B cell (primary cell): ENCODE data around the gene SRGAP1. TPM values are rescaled to one million over a fixed set of nuclear protein-coding genes. Genes with fewer than 3 reads are reported as not detected.
"Not testable (repeated sequence)": the region's sequence is repeated elsewhere in the genome, so short reads cannot be mapped to it uniquely, and the experiment has no call there.

ENCODE experiments used
- ATAC-seq: fragments of 200-7000 bp; cut with Tn5 transposase; one replicate; pipeline ENCODE4 v1.10.0; 2021; ENCODE audit warnings: low read depth, mild to moderate bottlenecking, moderate number of reproducible peaks, moderate library complexity
- CTCF ChIA-PET: fragments of 350-600 bp; sonication (Branson Sonifier 250); formaldehyde crosslinking; loops from one replicate; lab custom pipeline; 2021; ENCODE audit warnings: antibody characterized with exemption, inconsistent platforms; lab: Charles Lee
- POLR2A ChIA-PET: fragments of 350-600 bp; sonication (Branson Sonifier 250); formaldehyde crosslinking; loops from one replicate; lab custom pipeline; 2021; ENCODE audit warnings: antibody characterized with exemption; lab: Charles Lee
- DNase-seq: peaks from one replicate; pipeline ENCODE4 v3.0.0; 2013
- H2AFZ ChIP-seq: 2 replicates; pipeline ENCODE4 v1.6.1; 2012; ENCODE audit warnings: mild to moderate bottlenecking, low read depth, low read length; ENCODE audit not compliant: insufficient read depth, poor library complexity, severe bottlenecking
- H3K27ac ChIP-seq, 2 donors: 1 replicate in 1 of 2; 2 replicates in 1 of 2; pipeline ENCODE4 v1.5.1; 2012 to 2013; ENCODE audit warnings: low read length in 2 of 2, mild to moderate bottlenecking in 2 of 2, moderate library complexity in 1 of 2
- H3K27me3 ChIP-seq, 4 experiments: fragments of 200-600 bp in 1 of 4; sonication (generic) in 1 of 4; replicated peaks in 1 of 4; 1 replicate in 2 of 4; 2 replicates in 2 of 4; pipeline versions ENCODE4 v1.6.1 to v1.7.0; 2013 to 2016; ENCODE audit warnings: low read length in 3 of 4, mild to moderate bottlenecking in 2 of 4, mixed read lengths in 1 of 4, moderate library complexity in 1 of 4; ENCODE audit not compliant: insufficient read depth in 4 of 4, control insufficient read depth in 3 of 4; ENCODE audit errors: control extremely low read depth in 1 of 4
- H3K36me3 ChIP-seq, 2 experiments: replicated peaks in 1 of 2; 1 replicate in 1 of 2; 2 replicates in 1 of 2; pipeline versions ENCODE4 v1.6.1 to v1.7.1; 2013; ENCODE audit warnings: low read length in 1 of 2; ENCODE audit not compliant: insufficient read depth in 2 of 2, control insufficient read depth in 1 of 2; ENCODE audit errors: control extremely low read depth in 1 of 2, extremely low read depth in 1 of 2
- H3K4me1 ChIP-seq, 2 donors: fragments of 200-600 bp in 1 of 2; sonication (generic) in 1 of 2; 1 replicate in 1 of 2; 2 replicates in 1 of 2; pipeline versions ENCODE4 v1.5.1 to v1.6.1; 2013 to 2017; ENCODE audit warnings: low read length in 2 of 2; ENCODE audit not compliant: control insufficient read depth in 2 of 2, insufficient read depth in 2 of 2
- H3K4me2 ChIP-seq: replicated peaks from 2 replicates; pipeline ENCODE3; 2012; ENCODE audit warnings: mild to moderate bottlenecking, low read depth, low read length; ENCODE audit not compliant: poor library complexity, severe bottlenecking
- H3K4me3 ChIP-seq, 5 experiments: fragments of 200-600 bp in 1 of 5; sonication (generic) in 1 of 5; 1 replicate in 3 of 5; 2 replicates in 2 of 5; pipeline versions ENCODE4 v1.5.1 to v1.7.0; 2011 to 2016; ENCODE audit warnings: low read length in 4 of 5, mild to moderate bottlenecking in 4 of 5, low read depth in 2 of 5, control low read depth in 1 of 5, moderate library complexity in 1 of 5; ENCODE audit not compliant: insufficient read depth in 1 of 5; ENCODE audit errors: control extremely low read depth in 1 of 5, extremely low read depth in 1 of 5
- H3K79me2 ChIP-seq: fragments of 200-600 bp; sonication (generic); one replicate; pipeline ENCODE4 v1.6.0; 2016; ENCODE audit warnings: low read length; ENCODE audit not compliant: control insufficient read depth, insufficient read depth
- H3K9ac ChIP-seq: fragments of 200-600 bp; sonication (generic); 2 replicates; pipeline ENCODE4 v1.6.1; 2017; ENCODE audit warnings: mild to moderate bottlenecking, low read length, moderate library complexity
- H3K9me3 ChIP-seq, 3 donors: one replicate each; pipeline versions ENCODE4 v1.6.1 to v1.7.1; 2013; ENCODE audit warnings: low read length in 2 of 3; ENCODE audit not compliant: control insufficient read depth in 2 of 3, insufficient read depth in 1 of 3; ENCODE audit errors: control extremely low read depth in 1 of 3
- H4K20me1 ChIP-seq: 2 replicates; pipeline ENCODE4 v1.6.0; 2012; ENCODE audit warnings: mild to moderate bottlenecking, low read length; ENCODE audit not compliant: insufficient read depth, control insufficient read depth, poor library complexity, severe bottlenecking
- H3K27ac Mint-ChIP-seq: one replicate; pipeline ENCODE4 v1.8.0; 2021; ENCODE audit warnings: mixed read lengths
- H3K27me3 Mint-ChIP-seq: one replicate; pipeline ENCODE4 v1.8.0; 2021; ENCODE audit warnings: mixed read lengths
- H3K4me1 Mint-ChIP-seq: one replicate; pipeline ENCODE4 v1.8.0; 2021; ENCODE audit warnings: mixed read lengths
- H3K4me3 Mint-ChIP-seq: one replicate; pipeline ENCODE4 v1.8.0; 2021; ENCODE audit warnings: mixed read lengths
- H3K9me3 Mint-ChIP-seq: one replicate; pipeline ENCODE4 v1.8.0; 2022; ENCODE audit warnings: mixed read lengths; ENCODE audit not compliant: insufficient read depth
- EZH2 ChIP-seq: IDR thresholded peaks from 2 replicates; pipeline ENCODE4 v1.6.1; 2012; ENCODE audit warnings: borderline replicate concordance, low read depth, mild to moderate bottlenecking, moderate library complexity, low read length; ENCODE audit not compliant: insufficient read depth, poor library complexity, severe bottlenecking
- WGBS: methylation state at CpG from one replicate; pipeline ENCODE4 v1.1.5; 2013; ENCODE audit warnings: missing lambda C conversion rate; ENCODE audit not compliant: insufficient coverage; 5-methylcytosine and 5-hydroxymethylcytosine counted together
- intact Hi-C: fragments of 100-400 bp; cut with micrococcal nuclease; formaldehyde crosslinking; loops from one replicate; pipeline ENCODE4 v1.10.0; 2022
- polyA plus RNA-seq: library from polyadenylated mRNA; depleted of rRNA; stranded (reverse); fragments of >200 nt; gene quantifications from 2 replicates; pipeline ENCODE4 v1.2.3, GENCODE V29; 2012
- total RNA-seq, 2 donors: library from RNA; stranded (reverse); fragments of 120-200 nt in 1 of 2; gene quantifications; 1 replicate in 1 of 2; 2 replicates in 1 of 2; pipeline versions ENCODE4 v1.2.3 to v1.2.4, GENCODE V29; 2013 to 2022
- TF ChIP-seq, protein P1 (sequence below): fragments of 200-600 bp; IDR thresholded peaks from one replicate; pipeline ENCODE4 v1.8.0; 2022; ENCODE audit warnings: antibody characterized with exemption, mild to moderate bottlenecking

SRGAP1 gene
- total and polyA plus RNA-seq, 2 donors (not counting 1 experiment from before 2014, with no cell fraction given), result under 0.01 to 0.22 TPM

DNA sequence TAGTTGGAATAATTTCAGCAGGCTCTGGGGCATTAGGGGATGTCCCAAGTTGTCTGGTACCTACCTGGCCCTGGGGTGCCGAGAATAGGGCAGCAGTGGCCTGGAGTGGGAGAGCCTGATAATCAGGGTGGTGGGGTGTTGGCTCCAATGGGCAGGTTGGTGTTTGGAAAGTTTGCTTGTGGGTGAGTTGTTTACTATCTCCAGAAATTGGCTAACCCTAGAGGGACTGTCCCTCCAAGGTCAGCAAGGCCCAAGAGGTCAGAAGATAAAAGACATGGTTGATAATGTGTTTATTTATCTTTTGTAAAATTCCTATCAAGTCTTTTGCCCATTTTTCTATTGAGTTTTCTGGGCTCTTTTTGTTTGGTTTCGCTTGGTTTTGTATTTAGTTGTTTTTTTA lies 272.5 kb downstream of the SRGAP1 start:
- no peak overlapping the region for H3K27ac ChIP-seq
- Mint-ChIP-seq H3K4me1 (no peaks in the 10 kb centered on the region), H3K27ac (no peak overlapping the region), H3K4me3 (no peak overlapping the region), H3K9me3 (peaks cover 3% of the 10 kb centered on the region), H3K27me3 (peaks cover 11% of the 10 kb centered on the region)
- H4K20me1 ChIP-seq, result no peaks in the 10 kb centered on the region
- H2AFZ ChIP-seq, result no peak overlapping the region
- no peak for DNase-seq
- H3K4me3 ChIP-seq, result no peak overlapping the region
- H3K4me2 ChIP-seq, result no peak overlapping the region
- no peaks in the 10 kb centered on the region for H3K27me3 ChIP-seq
- ChIA-PET CTCF (no interaction called here), POLR2A (no interaction called here)
- WGBS, result 71% methylated on average over 1 of the region's 2 CpGs
- intact Hi-C loops, result no loop called here
- H3K9ac ChIP-seq, result no peak overlapping the region
- H3K79me2 ChIP-seq, result no peaks in the 10 kb centered on the region
- no peaks in the 10 kb centered on the region for H3K4me1 ChIP-seq
- ATAC-seq, result no peak
- no peaks in the 10 kb centered on the region for H3K9me3 ChIP-seq
- TF ChIP-seq, protein P1, sequence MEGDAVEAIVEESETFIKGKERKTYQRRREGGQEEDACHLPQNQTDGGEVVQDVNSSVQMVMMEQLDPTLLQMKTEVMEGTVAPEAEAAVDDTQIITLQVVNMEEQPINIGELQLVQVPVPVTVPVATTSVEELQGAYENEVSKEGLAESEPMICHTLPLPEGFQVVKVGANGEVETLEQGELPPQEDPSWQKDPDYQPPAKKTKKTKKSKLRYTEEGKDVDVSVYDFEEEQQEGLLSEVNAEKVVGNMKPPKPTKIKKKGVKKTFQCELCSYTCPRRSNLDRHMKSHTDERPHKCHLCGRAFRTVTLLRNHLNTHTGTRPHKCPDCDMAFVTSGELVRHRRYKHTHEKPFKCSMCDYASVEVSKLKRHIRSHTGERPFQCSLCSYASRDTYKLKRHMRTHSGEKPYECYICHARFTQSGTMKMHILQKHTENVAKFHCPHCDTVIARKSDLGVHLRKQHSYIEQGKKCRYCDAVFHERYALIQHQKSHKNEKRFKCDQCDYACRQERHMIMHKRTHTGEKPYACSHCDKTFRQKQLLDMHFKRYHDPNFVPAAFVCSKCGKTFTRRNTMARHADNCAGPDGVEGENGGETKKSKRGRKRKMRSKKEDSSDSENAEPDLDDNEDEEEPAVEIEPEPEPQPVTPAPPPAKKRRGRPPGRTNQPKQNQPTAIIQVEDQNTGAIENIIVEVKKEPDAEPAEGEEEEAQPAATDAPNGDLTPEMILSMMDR, result no peak
- no peak for TF ChIP-seq EZH2
- H3K36me3 ChIP-seq, result no peaks in the 10 kb centered on the region

DNA sequence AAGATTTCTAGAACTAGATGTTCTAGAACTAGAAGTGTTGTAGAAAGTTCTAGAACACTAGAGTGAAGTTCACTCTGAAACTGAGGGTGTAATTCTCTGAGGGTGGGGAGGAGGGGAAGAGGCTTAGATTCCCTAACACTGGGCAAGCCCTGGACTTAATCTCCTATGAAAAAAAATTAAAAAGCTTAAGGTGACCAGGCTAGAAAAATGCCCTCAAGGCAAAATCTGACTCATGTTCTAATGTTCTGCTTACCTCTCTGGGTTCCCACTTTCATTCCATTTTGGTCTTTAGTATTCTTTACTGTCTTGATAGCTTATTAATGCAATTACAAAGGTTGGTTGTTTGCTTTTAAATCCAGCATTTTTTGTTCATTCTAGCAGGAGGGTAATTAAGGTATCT lies 276.1 kb downstream of the SRGAP1 start:
- Histone ChIP-seq H3K27me3 (no peaks in the 10 kb centered on the region), H3K9ac (no peak overlapping the region), H2AFZ (no peak overlapping the region), H3K4me3 (no peak overlapping the region), H3K9me3 (no peaks in the 10 kb centered on the region), H3K79me2 (no peaks in the 10 kb centered on the region), H3K4me1 (no peaks in the 10 kb centered on the region), H4K20me1 (no peaks in the 10 kb centered on the region), H3K36me3 (no peaks in the 10 kb centered on the region), H3K27ac (no peak overlapping the region), H3K4me2 (no peak overlapping the region)
- no peak for TF ChIP-seq EZH2
- TF ChIP-seq, protein P1, result no peak
- Mint-ChIP-seq H3K4me3 (no peak overlapping the region), H3K4me1 (no peaks in the 10 kb centered on the region), H3K27me3 (peaks cover 14% of the 10 kb centered on the region), H3K27ac (no peak overlapping the region), H3K9me3 (no peaks in the 10 kb centered on the region)
- POLR2A ChIA-PET, result no interaction called here
- no peak for ATAC-seq
- DNase-seq, result no peak
- CTCF ChIA-PET, result interaction anchor here (0.6 kb wide), 1 partner anchor 65 kb away, joined by 6 read pairs; no protein-coding TSS in a partner anchor
- intact Hi-C loops, result no loop called here

DNA sequence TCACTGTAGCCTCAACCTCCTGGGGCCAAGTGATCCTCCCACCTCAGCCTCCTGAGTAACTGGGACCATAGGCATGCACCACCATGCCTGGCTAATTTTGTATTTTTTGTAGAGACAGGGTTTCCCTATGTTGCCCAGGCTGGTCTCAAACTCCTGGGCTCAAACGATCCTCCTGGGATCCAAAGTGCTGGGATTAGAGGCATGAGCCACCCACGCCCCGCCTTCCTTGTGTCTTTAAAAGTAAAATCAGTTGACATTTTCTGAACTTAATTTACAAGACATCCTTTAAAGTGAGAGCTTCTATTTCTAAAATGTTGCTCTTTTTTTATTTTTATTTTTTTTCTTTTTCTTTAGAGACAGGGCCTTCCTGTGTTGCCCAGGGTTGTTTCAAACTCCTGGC lies 276.6 kb downstream of the SRGAP1 start:
- H3K9ac ChIP-seq, ATAC-seq, H4K20me1 ChIP-seq, H3K79me2 ChIP-seq, DNase-seq, H3K36me3 ChIP-seq, H3K4me3 ChIP-seq, H2AFZ ChIP-seq, H3K27ac ChIP-seq, H3K4me3 Mint-ChIP-seq, H3K9me3 ChIP-seq, H3K4me1 Mint-ChIP-seq, H3K4me2 ChIP-seq, CTCF ChIA-PET, H3K9me3 Mint-ChIP-seq, H3K4me1 ChIP-seq, H3K27ac Mint-ChIP-seq, intact Hi-C loops, POLR2A ChIA-PET, H3K27me3 ChIP-seq: not testable (repeated sequence)
- no CpG with 5 or more reads among the region's 3 CpGs for WGBS
- H3K27me3 Mint-ChIP-seq, result peaks cover 14% of the 10 kb centered on the region
